ENCODE data around the gene LDB2.

Gene LDB2

DNA sequence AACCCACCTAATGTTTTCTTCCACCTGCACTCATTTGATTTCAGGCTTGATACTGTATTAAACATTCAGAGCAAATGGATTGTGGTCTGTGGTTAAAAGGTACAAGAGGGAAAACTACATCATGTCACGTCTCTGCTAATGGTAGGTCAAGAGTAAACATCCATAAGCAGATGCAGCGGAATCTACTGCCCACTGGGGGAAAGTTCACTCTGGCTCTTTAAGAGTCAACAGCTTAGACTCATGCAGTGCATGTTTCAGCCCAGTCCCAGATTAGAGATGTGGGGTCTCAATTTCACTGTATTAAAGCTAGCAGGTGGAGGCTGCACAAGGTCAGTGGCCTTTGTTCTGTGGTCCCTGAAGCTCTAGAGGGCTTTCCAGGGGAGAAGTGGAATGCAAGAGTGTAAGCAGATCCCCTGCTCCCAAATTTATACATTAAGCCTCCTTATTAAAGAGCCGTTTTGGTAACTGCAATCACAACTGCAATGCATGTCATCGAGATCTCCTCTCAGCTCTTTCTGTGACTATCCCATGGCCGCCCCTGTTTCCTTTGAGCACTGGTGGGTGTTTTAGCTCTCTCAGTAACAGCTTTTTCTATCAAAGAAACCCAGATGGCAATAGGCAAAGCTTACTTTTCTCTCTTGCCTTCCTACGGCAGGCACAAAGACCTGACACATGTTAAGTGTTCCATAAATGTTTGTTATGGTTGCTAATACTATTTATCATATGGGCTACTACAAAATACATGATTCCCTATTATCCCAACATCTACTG is 53.4 kb downstream of the LDB2 start:
- no peaks in the 10 kb centered on the region for H3K4me1 ChIP-seq (ENCODE audit: insufficient read depth, low read length, severe bottlenecking)

DNA sequence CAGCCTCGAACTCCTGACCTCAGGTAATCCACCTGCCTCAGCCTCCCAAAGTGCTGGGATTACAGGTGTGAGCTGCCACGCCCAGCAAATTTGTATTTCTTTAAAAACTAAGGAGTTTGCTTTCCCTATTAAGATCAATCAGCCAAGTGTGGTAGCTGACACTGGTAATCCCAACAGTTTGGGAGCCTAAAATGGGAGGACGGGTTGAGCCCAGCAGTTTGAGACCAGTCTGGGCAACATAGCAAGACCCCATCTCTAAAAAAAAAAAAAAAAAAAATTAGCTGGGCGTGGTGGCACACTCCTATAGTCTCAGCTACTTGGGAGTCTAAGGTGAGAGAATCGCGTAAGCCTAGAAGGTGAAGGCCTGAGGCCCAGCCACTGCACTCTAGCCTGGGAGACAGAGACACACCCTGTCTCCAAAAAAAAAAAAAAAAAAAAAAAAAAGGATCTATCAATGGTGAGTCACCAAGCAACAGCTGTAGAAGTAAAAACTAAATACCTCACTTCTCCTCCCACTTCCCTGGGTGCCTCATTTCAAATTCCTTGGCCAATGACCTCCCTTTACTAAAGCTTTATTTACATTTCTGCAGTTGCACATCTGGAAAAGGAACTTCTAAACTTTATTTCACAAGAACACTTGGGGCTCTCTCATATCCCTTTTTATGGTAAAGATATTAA is 54.5 kb downstream of the LDB2 start:
- H4K20me1 ChIP-seq (ENCODE audit: insufficient read depth, low read length), result no peaks in the 10 kb centered on the region
- H3K79me2 ChIP-seq (ENCODE audit: insufficient read depth, low read length), result no peaks in the 10 kb centered on the region
- H3K9me2 ChIP-seq (ENCODE audit: low read depth, low read length), result no peaks in the 10 kb centered on the region
- H2AFZ ChIP-seq (ENCODE audit: low read length), result no peak overlapping the region
- H3K9me3 ChIP-seq (ENCODE audit: low read length), result no peaks in the 10 kb centered on the region
- H3K4me1 ChIP-seq (ENCODE audit: insufficient read depth, low read length, severe bottlenecking), result no peaks in the 10 kb centered on the region
- H3K27ac ChIP-seq (ENCODE audit: low read depth, low read length, poor library complexity, severe bottlenecking), result no peak overlapping the region
- no peak overlapping the region for H3K4me3 ChIP-seq (ENCODE audit: low read depth, low read length, poor library complexity, severe bottlenecking)
- no peak overlapping the region for H3K9ac ChIP-seq (ENCODE audit: low read length)
- H3K36me3 ChIP-seq (ENCODE audit: insufficient read depth, low read length), result no peaks in the 10 kb centered on the region
- no peak overlapping the region for H3K4me2 ChIP-seq (ENCODE audit: low read length)
- H3K27me3 ChIP-seq (ENCODE audit: insufficient read depth, low read length), result no peaks in the 10 kb centered on the region
- TF ChIP-seq, protein P1, sequence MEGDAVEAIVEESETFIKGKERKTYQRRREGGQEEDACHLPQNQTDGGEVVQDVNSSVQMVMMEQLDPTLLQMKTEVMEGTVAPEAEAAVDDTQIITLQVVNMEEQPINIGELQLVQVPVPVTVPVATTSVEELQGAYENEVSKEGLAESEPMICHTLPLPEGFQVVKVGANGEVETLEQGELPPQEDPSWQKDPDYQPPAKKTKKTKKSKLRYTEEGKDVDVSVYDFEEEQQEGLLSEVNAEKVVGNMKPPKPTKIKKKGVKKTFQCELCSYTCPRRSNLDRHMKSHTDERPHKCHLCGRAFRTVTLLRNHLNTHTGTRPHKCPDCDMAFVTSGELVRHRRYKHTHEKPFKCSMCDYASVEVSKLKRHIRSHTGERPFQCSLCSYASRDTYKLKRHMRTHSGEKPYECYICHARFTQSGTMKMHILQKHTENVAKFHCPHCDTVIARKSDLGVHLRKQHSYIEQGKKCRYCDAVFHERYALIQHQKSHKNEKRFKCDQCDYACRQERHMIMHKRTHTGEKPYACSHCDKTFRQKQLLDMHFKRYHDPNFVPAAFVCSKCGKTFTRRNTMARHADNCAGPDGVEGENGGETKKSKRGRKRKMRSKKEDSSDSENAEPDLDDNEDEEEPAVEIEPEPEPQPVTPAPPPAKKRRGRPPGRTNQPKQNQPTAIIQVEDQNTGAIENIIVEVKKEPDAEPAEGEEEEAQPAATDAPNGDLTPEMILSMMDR (IDR thresholded peaks at IDR 0.05; ENCODE audit: low read length), result no peak
- no peak for TF ChIP-seq EZH2 (IDR thresholded peaks at IDR 0.05; ENCODE audit: borderline replicate concordance, low read length)
- H3F3A ChIP-seq (ENCODE audit: insufficient read depth, low read length), result no peaks in the 10 kb centered on the region

More for the DNA sequence above, 53.4 kb downstream of the LDB2 start:
- no peaks in the 10 kb centered on the region for H3F3A ChIP-seq (ENCODE audit: insufficient read depth, low read length)
- H3K79me2 ChIP-seq (ENCODE audit: insufficient read depth, low read length), result no peaks in the 10 kb centered on the region
- H3K36me3 ChIP-seq (ENCODE audit: insufficient read depth, low read length), result no peaks in the 10 kb centered on the region
- H4K20me1 ChIP-seq (ENCODE audit: insufficient read depth, low read length), result no peaks in the 10 kb centered on the region
- no peaks in the 10 kb centered on the region for H3K27me3 ChIP-seq (ENCODE audit: insufficient read depth, low read length)
- no peak overlapping the region for H3K27ac ChIP-seq (ENCODE audit: low read depth, low read length, poor library complexity, severe bottlenecking)
- H3K4me2 ChIP-seq (ENCODE audit: low read length), result no peak overlapping the region
- no peaks in the 10 kb centered on the region for H3K9me3 ChIP-seq (ENCODE audit: low read length)
- H3K9ac ChIP-seq (ENCODE audit: low read length), result no peak overlapping the region
- TF ChIP-seq EZH2 (IDR thresholded peaks at IDR 0.05; ENCODE audit: borderline replicate concordance, low read length), result no peak
- TF ChIP-seq, protein P1 (IDR thresholded peaks at IDR 0.05; ENCODE audit: low read length), result no peak
- no peak overlapping the region for H2AFZ ChIP-seq (ENCODE audit: low read length)
- H3K4me3 ChIP-seq (ENCODE audit: low read depth, low read length, poor library complexity, severe bottlenecking), result no peak overlapping the region
- H3K9me2 ChIP-seq (ENCODE audit: low read depth, low read length), result no peaks in the 10 kb centered on the region

DNA sequence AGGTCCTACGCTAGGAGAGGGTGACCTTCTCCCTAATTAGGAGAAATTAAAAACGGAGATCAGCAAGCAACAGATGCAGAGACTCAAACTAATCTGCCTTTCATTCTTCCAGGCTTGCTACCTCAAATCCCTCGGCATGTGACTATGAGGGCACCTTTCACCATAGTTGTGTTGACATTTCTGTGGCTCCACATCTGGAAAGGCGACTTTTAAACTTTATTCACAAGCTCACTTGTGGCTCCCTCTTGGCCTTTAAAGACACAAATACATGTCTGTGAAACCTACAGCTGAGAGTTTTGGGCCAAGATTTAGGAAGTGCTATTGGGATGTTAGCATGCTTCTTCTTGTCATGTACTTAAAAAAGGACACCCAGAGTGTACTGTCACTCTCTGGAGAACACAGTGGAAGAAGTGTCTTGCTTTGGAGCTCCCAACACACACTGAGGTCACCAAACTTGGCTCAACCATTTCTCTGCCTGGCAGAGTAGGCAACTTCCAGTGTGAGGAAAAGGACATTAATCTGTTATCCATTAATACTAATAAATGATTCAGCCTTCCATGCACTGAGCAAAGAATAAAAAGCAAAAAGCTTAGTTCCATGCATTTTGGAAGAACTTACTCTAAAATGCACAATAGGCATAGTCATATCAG is 60.1 kb downstream of the LDB2 start:
- H3K27ac ChIP-seq (ENCODE audit: low read depth, low read length, poor library complexity, severe bottlenecking), result no peak overlapping the region
- no peak overlapping the region for H3K4me2 ChIP-seq (ENCODE audit: low read length)
- H2AFZ ChIP-seq (ENCODE audit: low read length), result no peak overlapping the region
- H3K79me2 ChIP-seq (ENCODE audit: insufficient read depth, low read length), result no peaks in the 10 kb centered on the region
- TF ChIP-seq, protein P1 (IDR thresholded peaks at IDR 0.05; ENCODE audit: low read length), result no peak
- no peak for TF ChIP-seq EZH2 (IDR thresholded peaks at IDR 0.05; ENCODE audit: borderline replicate concordance, low read length)
- no peaks in the 10 kb centered on the region for H3K36me3 ChIP-seq (ENCODE audit: insufficient read depth, low read length)
- H3K4me3 ChIP-seq (ENCODE audit: low read depth, low read length, poor library complexity, severe bottlenecking), result no peak overlapping the region
- no peak overlapping the region for H3K9ac ChIP-seq (ENCODE audit: low read length)
- H3K9me2 ChIP-seq (ENCODE audit: low read depth, low read length), result no peaks in the 10 kb centered on the region
- H3K4me1 ChIP-seq (ENCODE audit: insufficient read depth, low read length, severe bottlenecking), result no peaks in the 10 kb centered on the region
- no peaks in the 10 kb centered on the region for H4K20me1 ChIP-seq (ENCODE audit: insufficient read depth, low read length)
- H3F3A ChIP-seq (ENCODE audit: insufficient read depth, low read length), result no peaks in the 10 kb centered on the region
- H3K27me3 ChIP-seq (ENCODE audit: insufficient read depth, low read length), result no peaks in the 10 kb centered on the region
- H3K9me3 ChIP-seq (ENCODE audit: low read length), result no peaks in the 10 kb centered on the region

Measured in OCI-LY1 (cell line).